ENCODE results near the gene CBL.

CBL gene

GRCh38 chr11:119347242-119347641 lies 141.1 kb downstream of the CBL start:
- no peak for DNase-seq (ENCODE audit: low read depth)

DNA sequence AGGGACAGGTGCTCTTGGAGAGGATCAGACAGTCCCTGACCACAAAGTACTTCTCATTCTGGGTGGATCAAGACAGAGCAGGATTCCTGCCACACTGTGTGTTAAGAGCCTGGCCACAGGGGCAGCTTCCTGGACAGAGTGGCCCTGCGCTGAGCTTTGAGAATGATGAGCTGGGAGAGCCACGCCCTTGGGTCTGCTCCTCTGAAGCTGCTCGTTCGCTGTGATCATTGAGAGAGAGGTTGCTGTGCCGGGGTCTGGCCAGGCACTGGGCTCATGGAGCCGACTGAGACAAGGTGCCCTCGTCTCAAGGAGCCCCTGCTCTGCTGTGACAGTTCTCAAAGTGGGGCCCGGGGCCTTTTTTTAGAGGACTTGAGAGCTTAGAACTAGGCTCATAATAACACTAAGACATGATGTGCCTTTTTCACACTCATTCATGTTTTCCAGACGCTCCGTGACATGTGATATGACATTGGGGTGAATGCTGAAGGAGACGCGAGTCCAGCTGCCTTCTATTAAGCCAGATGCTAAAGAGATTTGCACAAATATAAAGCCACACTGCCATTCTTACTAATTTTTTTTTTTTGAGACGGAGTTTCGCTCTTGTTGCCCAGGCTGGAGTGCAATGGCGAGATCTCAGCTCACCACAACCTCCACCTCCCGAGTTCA lies 141.9 kb downstream of the CBL start:
- DNase-seq (ENCODE audit: low read depth): no peak

DNA sequence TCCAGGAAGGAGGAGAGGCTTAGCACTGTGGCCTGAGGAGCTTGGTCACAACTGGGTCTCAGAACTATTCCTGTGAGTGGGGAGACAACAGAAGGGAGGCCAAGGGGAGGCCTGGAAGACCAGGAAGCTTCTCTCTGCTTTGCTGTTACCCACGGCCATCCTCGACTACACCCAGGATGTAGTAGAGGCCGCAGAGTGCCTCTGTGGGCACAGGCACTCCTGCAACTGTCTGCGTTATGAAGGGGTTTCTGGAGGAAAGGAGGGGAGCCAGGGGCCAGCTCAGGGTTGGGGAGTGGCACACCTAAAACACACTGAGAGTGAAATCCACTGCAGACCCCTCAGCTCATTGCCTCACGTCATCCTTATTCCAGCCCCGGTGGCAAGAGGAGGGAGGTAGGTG lies 144.2 kb downstream of the CBL start:
- DNase-seq (ENCODE audit: low read depth): no peak

- DNase-seq (ENCODE audit: low read depth): no peak
These were observed 145.1 kb downstream of the CBL start for GRCh38 chr11:119351232-119351631.

GRCh38 chr11:119352857-119353260 lies 146.7 kb downstream of the CBL start:
- DNase-seq (ENCODE audit: low read depth): no peak

- DNase-seq (ENCODE audit: low read depth): no peak
These were observed 149.1 kb downstream of the CBL start for GRCh38 chr11:119355091-119355843.

GRCh38 chr11:119356349-119357031 lies 150.4 kb downstream of the CBL start:
- DNase-seq (ENCODE audit: low read depth): peak; percentile 64

DNA sequence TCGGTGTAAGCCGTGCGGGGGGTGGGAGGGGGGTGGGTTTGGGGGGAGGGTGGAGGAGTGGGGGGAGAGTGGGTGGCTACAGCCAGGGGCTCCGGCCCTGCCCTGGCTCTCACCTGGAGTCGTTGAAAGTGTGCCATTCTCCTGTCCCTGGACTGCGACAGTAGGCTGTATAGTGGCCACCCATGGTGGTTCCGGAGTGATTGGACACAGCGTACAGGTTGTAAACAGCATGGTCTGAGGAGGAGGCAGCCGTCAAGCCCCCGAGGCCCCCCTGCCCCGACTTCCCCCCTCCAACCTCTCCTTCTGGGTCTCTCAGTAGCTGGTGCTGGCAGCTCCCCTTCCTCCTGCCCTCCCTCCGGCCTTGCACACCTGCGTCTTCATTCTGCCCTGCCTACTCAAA lies 150.9 kb downstream of the CBL start:
- no peak for DNase-seq (ENCODE audit: low read depth)
